SU-DHL-6 (cell line): ENCODE data around the gene CRKL.

Experiments
- CTCF ChIP-seq: fragments of 200-600 bp; sonication (generic); IDR thresholded peaks from one replicate; pipeline ENCODE4 v1.5.1; 2017; ENCODE audit warnings: antibody characterized with exemption, mild to moderate bottlenecking, low read length, moderate library complexity; ENCODE audit not compliant: insufficient read depth, poor library complexity, severe bottlenecking
- EZH2phosphoT487 ChIP-seq: fragments of 200-600 bp; sonication (generic), shearing (Covaris generic); conservative IDR thresholded peaks from 2 replicates; pipeline ENCODE4 v1.6.1; 2018; ENCODE audit warnings: mild to moderate bottlenecking, antibody characterized with exemption, low read length, moderate library complexity, mixed read lengths

- TF ChIP-seq CTCF (no peak), EZH2phosphoT487 (no peak)
These were observed 83.2 kb downstream of the CRKL start for GRCh38 chr22:21000207-21000986.
